Activated CD8-positive, alpha-beta memory T cell treated with anti-CD3 and anti-CD28 coated beads for 36 hours (primary cell): ENCODE data around the gene ELK4. TPM values are rescaled to one million over a fixed set of nuclear protein-coding genes. Genes with fewer than 3 reads are reported as not detected.

ENCODE experiments used
- CTCF ChIA-PET: fragments of 350-600 bp; sonication (Branson Sonifier 250); formaldehyde crosslinking; loops from one replicate; lab custom pipeline; 2021; ENCODE audit warnings: antibody characterized with exemption; lab: Charles Lee
- POLR2A ChIA-PET: fragments of 350-600 bp; sonication (Branson Sonifier 250); formaldehyde crosslinking; loops from one replicate; lab custom pipeline; 2021; ENCODE audit warnings: antibody characterized with exemption; lab: Charles Lee
- total RNA-seq, 2 experiments: library from RNA; stranded (reverse); gene quantifications; one replicate each; pipeline ENCODE4 v1.2.3, GENCODE V29; 2021

Gene ELK4
- total RNA-seq, 2 experiments from 2014 or later, result 70.3 to 71.0 TPM

GRCh38 chr1:205666372-205667166 lies 34.8 kb upstream of the ELK4 start:
- ChIA-PET CTCF (interaction anchor here (0.7 to 4.5 kb wide), 3 partner anchors 9 to 76 kb away, joined by 3 to 25 read pairs (median 3); no protein-coding TSS in a partner anchor), POLR2A (no interaction called here)

- POLR2A ChIA-PET, result no interaction called here
These were observed 33.6 kb upstream of the ELK4 start for GRCh38 chr1:205665201-205666045.

GRCh38 chr1:205664399-205665017 lies 32.7 kb upstream of the ELK4 start:
- CTCF ChIA-PET, result no interaction called here
- POLR2A ChIA-PET, result no interaction called here

More at GRCh38 chr1:205665201-205666045, 33.6 kb upstream of the ELK4 start:
- CTCF ChIA-PET, result interaction anchor here (4.5 kb wide), 1 partner anchor 8 kb away, joined by 25 read pairs; no protein-coding TSS in a partner anchor

GRCh38 chr1:205663286-205663936 lies 31.6 kb upstream of the ELK4 start:
- POLR2A ChIA-PET, result no interaction called here

GRCh38 chr1:205662791-205663190 lies 31.0 kb upstream of the ELK4 start:
- POLR2A ChIA-PET, result no interaction called here
- CTCF ChIA-PET, result interaction anchor here (1.5 kb wide), 1 partner anchor 47 kb away, joined by 3 read pairs; no protein-coding TSS in a partner anchor

More at GRCh38 chr1:205663286-205663936, 31.6 kb upstream of the ELK4 start:
- CTCF ChIA-PET, result no interaction called here

GRCh38 chr1:205662135-205662738 lies 30.4 kb upstream of the ELK4 start:
- POLR2A ChIA-PET, result no interaction called here
- CTCF ChIA-PET, result interaction anchor here (1.5 to 8.4 kb wide), 2 partner anchors 48 to 133 kb away, joined by 3 to 76 read pairs; no protein-coding TSS in a partner anchor

GRCh38 chr1:205661429-205662134 lies 29.8 kb upstream of the ELK4 start:
- ChIA-PET POLR2A (no interaction called here), CTCF (interaction anchor here (1.5 to 8.4 kb wide), 4 partner anchors 48 to 133 kb away, joined by 3 to 179 read pairs (median 64); no protein-coding TSS in a partner anchor)

GRCh38 chr1:205660361-205660760 lies 28.6 kb upstream of the ELK4 start:
- CTCF ChIA-PET, result interaction anchor here (1.5 to 8.4 kb wide), 7 partner anchors 15 to 317 kb away, joined by 3 to 179 read pairs (median 23); partner anchors contain the start of gene ELK4

GRCh38 chr1:205658943-205659581 lies 27.3 kb upstream of the ELK4 start:
- CTCF ChIA-PET, result interaction anchor here (0.5 to 8.4 kb wide), 37 partner anchors 8 to 327 kb away, joined by 3 to 179 read pairs (median 5); partner anchors contain the start of genes ELK4, RAB29 and SLC45A3
- POLR2A ChIA-PET, result interaction anchor here (0.6 to 2.4 kb wide), 4 partner anchors 44 to 133 kb away, joined by 3 to 12 read pairs (median 4); no protein-coding TSS in a partner anchor

More at GRCh38 chr1:205660361-205660760, 28.6 kb upstream of the ELK4 start:
- POLR2A ChIA-PET, result no interaction called here

GRCh38 chr1:205656236-205656635 lies 24.4 kb upstream of the ELK4 start:
- ChIA-PET POLR2A (no interaction called here), CTCF (interaction anchor here (1.1 to 8.4 kb wide), 7 partner anchors 11 to 321 kb away, joined by 3 to 179 read pairs (median 23); partner anchors contain the start of gene ELK4)

- CTCF ChIA-PET, result no interaction called here
- POLR2A ChIA-PET, result no interaction called here
These were observed 21.2 kb upstream of the ELK4 start for GRCh38 chr1:205652984-205653383.

- ChIA-PET CTCF (interaction anchor here (1.6 kb wide), 1 partner anchor 58 kb away, joined by 6 read pairs; no protein-coding TSS in a partner anchor), POLR2A (no interaction called here)
These were observed 18.4 kb upstream of the ELK4 start for GRCh38 chr1:205650241-205650640.

GRCh38 chr1:205645519-205645918 lies 13.7 kb upstream of the ELK4 start:
- CTCF ChIA-PET, result interaction anchor here (1.0 to 3.0 kb wide), 3 partner anchors 12 to 54 kb away, joined by 3 to 13 read pairs (median 8); no protein-coding TSS in a partner anchor
- POLR2A ChIA-PET, result no interaction called here

- CTCF ChIA-PET, result interaction anchor here (1.0 to 3.2 kb wide), 4 partner anchors 10 to 51 kb away, joined by 3 to 13 read pairs (median 8); no protein-coding TSS in a partner anchor
- POLR2A ChIA-PET, result no interaction called here
These were observed 11.0 kb upstream of the ELK4 start for GRCh38 chr1:205642679-205643307.

- CTCF ChIA-PET, result interaction anchor here (0.7 to 1.6 kb wide), 3 partner anchors 18 to 48 kb away, joined by 3 to 7 read pairs (median 3); partner anchors contain the start of gene SLC45A3
- POLR2A ChIA-PET, result no interaction called here
These were observed 7.8 kb upstream of the ELK4 start for GRCh38 chr1:205639567-205639966.

GRCh38 chr1:205637854-205638468 lies 6.2 kb upstream of the ELK4 start:
- ChIA-PET POLR2A (no interaction called here), CTCF (no interaction called here)
